ENCODE results near the gene TMEM138.

DNA sequence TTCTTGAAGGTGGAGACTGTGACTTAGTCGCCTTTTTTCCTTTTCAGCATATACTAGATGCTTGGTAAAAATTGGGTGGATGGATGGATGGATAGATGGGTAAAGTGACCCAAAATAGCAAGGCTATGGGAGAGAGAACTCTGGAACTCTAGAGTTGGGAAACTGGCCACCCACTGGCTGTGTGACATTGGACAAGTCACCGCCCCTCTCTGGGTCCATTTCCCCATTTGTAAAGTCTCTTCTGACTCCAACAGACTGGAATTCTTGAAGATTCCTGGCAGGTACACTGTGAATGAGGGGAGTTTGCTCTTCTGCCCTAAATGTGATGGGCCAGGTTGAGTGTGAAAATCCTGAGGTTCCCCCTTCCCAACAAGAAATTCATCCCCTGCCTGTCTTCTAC lies 21.2 kb upstream of the TMEM138 start:
- TF ChIP-seq POLR2A (IDR thresholded peaks at IDR 0.05) (no peak), POLR2AphosphoS5 (IDR thresholded peaks at IDR 0.05; ENCODE audit: insufficient read depth in 1 of 2, low read depth in 1 of 2) (no peak)
- TF ChIP-seq, protein P1, sequence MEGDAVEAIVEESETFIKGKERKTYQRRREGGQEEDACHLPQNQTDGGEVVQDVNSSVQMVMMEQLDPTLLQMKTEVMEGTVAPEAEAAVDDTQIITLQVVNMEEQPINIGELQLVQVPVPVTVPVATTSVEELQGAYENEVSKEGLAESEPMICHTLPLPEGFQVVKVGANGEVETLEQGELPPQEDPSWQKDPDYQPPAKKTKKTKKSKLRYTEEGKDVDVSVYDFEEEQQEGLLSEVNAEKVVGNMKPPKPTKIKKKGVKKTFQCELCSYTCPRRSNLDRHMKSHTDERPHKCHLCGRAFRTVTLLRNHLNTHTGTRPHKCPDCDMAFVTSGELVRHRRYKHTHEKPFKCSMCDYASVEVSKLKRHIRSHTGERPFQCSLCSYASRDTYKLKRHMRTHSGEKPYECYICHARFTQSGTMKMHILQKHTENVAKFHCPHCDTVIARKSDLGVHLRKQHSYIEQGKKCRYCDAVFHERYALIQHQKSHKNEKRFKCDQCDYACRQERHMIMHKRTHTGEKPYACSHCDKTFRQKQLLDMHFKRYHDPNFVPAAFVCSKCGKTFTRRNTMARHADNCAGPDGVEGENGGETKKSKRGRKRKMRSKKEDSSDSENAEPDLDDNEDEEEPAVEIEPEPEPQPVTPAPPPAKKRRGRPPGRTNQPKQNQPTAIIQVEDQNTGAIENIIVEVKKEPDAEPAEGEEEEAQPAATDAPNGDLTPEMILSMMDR (IDR thresholded peaks at IDR 0.05), result no peak

All from vagina (tissue), 2 donors.